IPS-20b (cell line): Measurements from ENCODE around the gene CTNNBL1.

Experiments
- H3K27ac ChIP-seq: one replicate; pipeline ENCODE4 v1.5.1; 2013; ENCODE audit warnings: low read length
- H3K27me3 ChIP-seq: 2 replicates; pipeline ENCODE4 v1.6.1; 2013; ENCODE audit warnings: mild to moderate bottlenecking, low read length, inconsistent platforms; ENCODE audit not compliant: insufficient read depth
- H3K36me3 ChIP-seq: 2 replicates; pipeline ENCODE4 v1.6.1; 2013; ENCODE audit warnings: low read depth, mild to moderate bottlenecking, inconsistent platforms, low read length, moderate library complexity; ENCODE audit not compliant: insufficient read depth
- H3K4me1 ChIP-seq: 2 replicates; pipeline ENCODE4 v1.6.1; 2013; ENCODE audit warnings: mild to moderate bottlenecking, control low read depth, inconsistent platforms, low read length, moderate library complexity; ENCODE audit not compliant: insufficient read depth
- H3K4me3 ChIP-seq: 2 replicates; pipeline ENCODE4 v1.5.1; 2013; ENCODE audit warnings: mild to moderate bottlenecking, low read length, inconsistent platforms
- H3K9ac ChIP-seq: 2 replicates; pipeline ENCODE4 v1.6.1; 2013; ENCODE audit warnings: low read depth, mild to moderate bottlenecking, inconsistent platforms, low read length, moderate library complexity
- H3K9me3 ChIP-seq: 2 replicates; pipeline ENCODE4 v1.6.1; 2013; ENCODE audit warnings: mild to moderate bottlenecking, low read depth, low read length, inconsistent platforms; ENCODE audit not compliant: insufficient read depth

Gene CTNNBL1

DNA sequence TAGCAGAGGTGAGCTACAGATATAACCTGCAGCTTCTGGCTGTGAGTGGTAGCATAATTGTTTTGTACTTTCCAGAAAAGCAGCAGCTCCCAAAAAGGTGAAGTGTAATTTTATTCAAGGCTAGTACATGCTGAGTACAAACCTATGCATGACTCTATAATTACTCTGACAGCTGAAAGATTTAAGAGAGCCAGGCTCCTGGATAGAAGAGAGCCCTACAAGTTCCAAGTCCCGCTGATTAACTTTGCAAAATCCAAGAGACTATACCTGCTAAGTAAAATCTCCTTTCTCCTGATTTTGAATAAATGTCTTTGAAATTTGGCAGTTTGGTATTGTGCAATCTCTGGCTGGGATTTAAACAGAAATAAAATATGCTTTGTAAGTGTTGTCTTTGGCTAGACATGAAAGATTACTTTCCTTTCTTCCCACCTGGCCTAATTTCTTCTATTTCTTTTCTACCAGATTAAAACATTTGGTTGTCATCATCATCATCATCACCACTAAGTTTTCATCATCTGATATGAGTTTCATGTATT is 79.5 kb downstream of the CTNNBL1 start:
- Histone ChIP-seq H3K27ac (no peak overlapping the region), H3K9ac (no peak overlapping the region), H3K9me3 (no peaks in the 10 kb centered on the region), H3K36me3 (0 out of 2 replicates have a peak, but pooled peaks cover under 1% of the 10 kb centered on the region), H3K4me3 (no peak overlapping the region), H3K27me3 (no peaks in the 10 kb centered on the region), H3K4me1 (no peaks in the 10 kb centered on the region)

DNA sequence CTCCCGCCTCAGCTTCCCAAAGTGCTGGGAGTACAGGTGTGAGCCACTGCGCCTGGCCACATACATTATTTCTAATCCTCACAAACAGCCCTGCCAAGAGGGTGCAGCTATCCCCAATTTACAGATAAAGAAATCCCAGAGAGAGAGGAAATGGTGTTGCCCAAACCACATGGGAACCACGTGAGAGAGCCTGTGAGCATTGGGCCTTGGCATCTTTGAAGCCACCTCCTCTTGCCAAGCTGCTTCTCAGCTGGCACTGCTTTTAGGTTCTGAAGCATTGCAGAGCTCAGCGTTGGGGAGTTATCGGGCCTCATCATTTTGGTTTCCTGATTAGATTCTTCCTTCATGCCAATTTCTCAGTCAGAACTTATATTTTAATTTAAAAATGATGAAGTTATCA is 80.3 kb downstream of the CTNNBL1 start:
- Histone ChIP-seq H3K4me3 (no peak overlapping the region), H3K36me3 (no peaks in the 10 kb centered on the region), H3K27me3 (no peaks in the 10 kb centered on the region), H3K9me3 (no peaks in the 10 kb centered on the region), H3K27ac (no peak overlapping the region), H3K4me1 (no peaks in the 10 kb centered on the region), H3K9ac (no peak overlapping the region)

DNA sequence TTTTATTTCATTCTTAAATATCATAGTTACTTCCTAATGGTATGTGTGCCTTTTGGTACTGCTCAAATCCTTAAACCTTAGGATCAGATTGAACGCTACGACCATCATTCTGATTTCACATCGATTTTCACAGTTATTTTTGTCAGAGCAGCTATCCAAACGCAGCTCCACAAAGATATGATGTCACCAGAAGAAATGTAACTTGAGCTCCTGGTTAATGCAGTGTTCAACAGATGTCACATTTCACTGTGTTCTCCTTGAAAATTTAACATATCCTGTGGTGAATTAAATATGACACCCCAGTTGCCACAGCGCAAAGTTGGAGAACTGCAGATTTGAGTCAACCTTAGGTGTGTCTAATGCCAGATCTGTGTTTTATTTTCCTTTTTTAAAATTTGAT is 81.4 kb downstream of the CTNNBL1 start:
- Histone ChIP-seq H3K27ac (no peak overlapping the region), H3K27me3 (no peaks in the 10 kb centered on the region), H3K36me3 (no peaks in the 10 kb centered on the region), H3K4me1 (no peaks in the 10 kb centered on the region), H3K9me3 (no peaks in the 10 kb centered on the region), H3K9ac (no peak overlapping the region), H3K4me3 (no peak overlapping the region)

DNA sequence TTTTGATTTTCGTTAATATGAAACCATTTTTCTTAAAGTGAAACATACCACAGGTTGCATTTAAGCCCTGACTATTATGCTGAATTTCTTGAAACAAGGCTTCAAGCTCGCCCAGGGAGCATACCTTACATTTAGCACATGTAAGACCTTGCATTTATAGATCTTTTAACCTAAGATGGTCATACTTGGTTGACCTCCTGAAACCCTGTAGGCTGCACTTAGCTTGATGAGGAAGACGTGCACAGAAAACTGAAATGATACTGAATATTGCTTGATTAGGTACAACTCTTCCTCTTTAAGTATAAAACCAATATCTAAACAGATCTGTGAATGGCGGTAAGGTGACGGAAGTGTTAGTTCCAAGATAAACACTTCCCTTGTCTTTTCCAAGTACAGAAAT is 82.2 kb downstream of the CTNNBL1 start:
- Histone ChIP-seq H3K4me3 (no peak overlapping the region), H3K27ac (no peak overlapping the region), H3K9ac (no peak overlapping the region), H3K27me3 (no peaks in the 10 kb centered on the region), H3K9me3 (no peaks in the 10 kb centered on the region), H3K36me3 (no peaks in the 10 kb centered on the region), H3K4me1 (no peaks in the 10 kb centered on the region)

DNA sequence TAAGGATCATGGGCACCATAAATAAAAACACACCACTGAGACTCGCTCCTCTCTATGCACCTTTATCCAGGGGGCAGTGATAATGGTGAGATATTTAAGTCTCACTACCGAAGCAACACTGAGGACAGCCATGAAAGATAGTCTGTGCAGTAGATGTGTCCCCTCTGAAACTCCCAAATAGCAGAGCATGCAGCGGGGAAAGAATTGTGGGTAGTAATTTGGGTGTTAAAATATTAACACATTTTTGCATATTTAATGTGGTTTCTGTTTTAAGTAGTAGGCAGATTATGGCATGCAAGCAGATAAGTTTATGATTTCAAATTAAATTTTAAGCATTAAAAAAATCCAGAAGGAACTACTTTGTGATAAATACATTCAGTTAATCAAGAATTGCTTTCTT is 82.7 kb downstream of the CTNNBL1 start:
- Histone ChIP-seq H3K4me3 (no peak overlapping the region), H3K27ac (no peak overlapping the region), H3K9ac (no peak overlapping the region), H3K27me3 (no peaks in the 10 kb centered on the region), H3K9me3 (no peaks in the 10 kb centered on the region), H3K36me3 (no peaks in the 10 kb centered on the region), H3K4me1 (no peaks in the 10 kb centered on the region)

DNA sequence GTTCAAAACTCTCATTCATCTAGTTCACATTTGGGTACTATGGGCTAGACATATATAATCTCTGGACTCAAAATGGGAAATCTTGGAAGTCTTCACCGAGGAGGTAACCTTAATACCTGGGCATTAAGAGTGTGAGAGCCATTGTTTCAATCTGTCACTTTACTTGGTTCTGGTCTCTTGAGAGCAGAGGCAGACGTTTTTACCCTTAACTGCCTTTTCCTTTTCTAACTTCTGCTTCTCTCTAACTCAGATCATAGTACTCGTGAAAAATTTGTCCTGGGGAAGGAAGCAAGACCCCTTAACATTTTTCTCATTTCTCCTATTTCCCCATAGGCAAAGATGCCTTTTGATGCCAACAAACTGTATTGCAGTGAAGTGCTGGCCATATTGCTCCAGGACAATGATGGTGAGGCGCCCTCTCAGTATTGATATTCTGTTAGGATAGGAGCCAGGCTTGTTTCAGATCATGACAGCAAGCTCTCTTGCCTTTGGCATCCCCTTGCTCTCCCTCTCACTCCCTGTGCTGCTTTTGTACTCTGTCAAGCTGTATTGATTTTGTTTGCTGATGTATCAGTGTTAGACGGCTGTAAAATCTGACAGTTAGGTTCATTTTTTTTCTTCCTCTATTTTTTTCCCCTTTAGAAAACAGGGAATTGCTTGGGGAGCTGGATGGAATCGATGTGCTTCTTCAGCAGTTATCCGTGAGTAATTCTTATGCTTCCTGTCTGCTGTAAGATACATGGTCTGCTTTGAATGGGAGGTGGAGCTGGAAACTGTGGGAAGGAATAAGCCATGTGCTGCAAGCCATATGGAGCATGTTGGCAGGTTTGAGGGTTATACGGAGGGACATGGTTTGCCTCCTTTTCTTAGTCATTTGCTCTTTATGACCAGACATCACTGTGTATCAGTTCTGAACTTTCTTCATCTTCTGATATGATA is 83.5 kb downstream of the CTNNBL1 start:
- H3K36me3 ChIP-seq: no peaks in the 10 kb centered on the region
- no peaks in the 10 kb centered on the region for H3K4me1 ChIP-seq
- H3K9ac ChIP-seq: no peak overlapping the region
- no peaks in the 10 kb centered on the region for H3K27me3 ChIP-seq
- H3K9me3 ChIP-seq: no peaks in the 10 kb centered on the region
- no peak overlapping the region for H3K27ac ChIP-seq
- H3K4me3 ChIP-seq: no peak overlapping the region

DNA sequence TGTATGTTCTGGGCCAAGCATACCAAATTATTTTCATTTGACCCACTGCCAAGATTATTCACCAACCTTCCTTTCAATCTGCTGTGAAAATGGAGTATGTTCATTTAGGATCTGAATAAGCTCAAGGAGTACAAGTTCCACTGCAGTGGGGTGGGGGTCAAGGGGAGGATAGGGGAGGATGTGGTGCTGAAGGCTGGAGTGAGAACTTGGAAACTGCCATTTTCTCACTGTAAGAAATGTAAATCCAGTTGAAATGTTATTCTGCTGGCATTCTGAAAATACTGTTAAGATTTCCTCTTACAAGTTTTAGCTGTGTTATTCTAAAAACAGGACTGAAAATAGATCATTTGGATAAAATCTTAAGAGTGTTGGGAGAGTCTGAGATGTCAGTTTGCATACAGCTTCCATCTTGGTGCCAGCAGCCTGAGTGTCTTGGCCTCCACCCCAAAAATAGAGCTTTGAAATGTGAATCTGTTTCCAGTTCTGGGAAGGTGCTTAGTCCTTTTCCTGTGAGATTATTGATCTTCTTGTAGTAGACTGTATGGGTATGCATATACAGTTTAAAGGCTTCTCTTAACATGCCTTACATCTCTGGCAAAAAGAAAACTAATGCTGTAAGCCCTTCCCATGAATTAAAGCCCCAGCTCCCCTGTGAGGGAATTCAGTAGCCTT is 84.3 kb downstream of the CTNNBL1 start:
- no peak overlapping the region for H3K9ac ChIP-seq
- H3K36me3 ChIP-seq: no peaks in the 10 kb centered on the region
- no peaks in the 10 kb centered on the region for H3K4me1 ChIP-seq
- no peak overlapping the region for H3K27ac ChIP-seq
- H3K27me3 ChIP-seq: no peaks in the 10 kb centered on the region
- H3K9me3 ChIP-seq: no peaks in the 10 kb centered on the region
- H3K4me3 ChIP-seq: no peak overlapping the region

DNA sequence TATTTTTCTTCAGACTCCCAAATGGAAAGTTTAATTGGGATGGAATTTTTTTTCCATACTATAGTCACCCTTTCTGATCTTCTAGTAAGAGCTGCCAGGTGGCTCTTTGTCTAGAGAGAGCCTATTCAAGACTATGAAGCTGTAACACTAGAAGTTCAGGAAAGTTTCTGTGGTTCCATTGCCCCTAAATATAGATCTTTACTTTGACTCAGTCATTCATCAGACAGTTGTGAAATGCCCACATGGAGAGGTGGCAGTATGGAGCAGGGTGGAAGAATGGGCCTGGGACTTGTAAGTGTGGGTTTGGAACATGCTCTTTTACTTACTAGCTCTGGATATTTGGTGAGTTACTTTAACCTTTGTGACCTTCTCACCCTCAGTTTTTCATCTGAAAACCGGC is 87.8 kb downstream of the CTNNBL1 start:
- no peak overlapping the region for H3K27ac ChIP-seq
- H3K9ac ChIP-seq: no peak overlapping the region
- H3K27me3 ChIP-seq: no peaks in the 10 kb centered on the region
- no peaks in the 10 kb centered on the region for H3K36me3 ChIP-seq
- H3K4me3 ChIP-seq: no peak overlapping the region
- H3K4me1 ChIP-seq: peaks cover 6% of the 10 kb centered on the region; the same call in 1 of the 2 replicates
- H3K9me3 ChIP-seq: no peaks in the 10 kb centered on the region

DNA sequence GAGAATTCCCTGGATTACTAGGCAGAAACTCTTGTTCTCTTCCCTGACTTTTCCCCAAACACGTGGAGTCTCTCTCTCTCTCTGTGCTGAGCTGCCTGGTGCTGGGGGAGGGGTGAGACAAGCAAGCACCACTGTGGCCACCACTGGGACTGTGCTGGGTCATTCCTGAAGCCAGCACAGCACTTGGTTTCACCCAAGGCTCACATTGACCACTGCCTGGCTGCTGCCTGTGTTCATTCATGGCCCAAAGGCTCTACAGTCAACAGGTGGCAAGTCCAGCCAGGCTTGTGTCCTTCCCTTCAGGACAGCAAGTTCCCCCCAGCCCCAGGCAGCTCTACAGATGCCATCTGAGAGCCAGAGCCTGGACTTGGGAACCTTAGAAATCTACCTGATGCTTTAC is 92.2 kb downstream of the CTNNBL1 start:
- no peak overlapping the region for H3K4me3 ChIP-seq
- no peak overlapping the region for H3K27ac ChIP-seq
- H3K4me1 ChIP-seq: peaks cover 6% of the 10 kb centered on the region; the same call in 1 of the 2 replicates
- H3K36me3 ChIP-seq: peaks cover 25% of the 10 kb centered on the region
- H3K9me3 ChIP-seq: peaks cover 5% of the 10 kb centered on the region; the same call in 1 of the 2 replicates
- no peaks in the 10 kb centered on the region for H3K27me3 ChIP-seq
- no peak overlapping the region for H3K9ac ChIP-seq

DNA sequence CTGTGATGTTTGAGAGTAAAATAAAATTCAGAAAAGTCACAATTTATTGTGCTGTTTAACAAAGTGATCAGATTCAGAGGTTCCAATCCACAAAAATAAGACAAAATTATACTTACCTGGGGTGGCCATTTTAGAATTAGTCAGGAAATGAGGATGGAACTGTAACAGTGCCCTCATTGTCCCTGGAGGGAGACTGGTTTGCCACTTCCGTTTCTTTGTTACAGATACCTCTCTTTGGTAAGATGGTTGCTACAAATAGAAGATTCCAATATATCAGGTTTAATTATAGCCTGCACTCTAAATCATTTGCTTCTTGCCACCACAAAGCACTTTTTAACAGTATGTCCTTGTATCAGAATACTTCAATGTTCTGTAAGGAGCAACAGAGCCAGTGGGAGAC is 95.6 kb downstream of the CTNNBL1 start:
- Histone ChIP-seq H3K4me3 (no peak overlapping the region), H3K27ac (no peak overlapping the region), H3K4me1 (peaks cover 6% of the 10 kb centered on the region; the same call in 1 of the 2 replicates), H3K36me3 (peaks cover 26% of the 10 kb centered on the region), H3K9me3 (peaks cover 14% of the 10 kb centered on the region; the same call in 1 of the 2 replicates), H3K27me3 (no peaks in the 10 kb centered on the region), H3K9ac (no peak overlapping the region)

DNA sequence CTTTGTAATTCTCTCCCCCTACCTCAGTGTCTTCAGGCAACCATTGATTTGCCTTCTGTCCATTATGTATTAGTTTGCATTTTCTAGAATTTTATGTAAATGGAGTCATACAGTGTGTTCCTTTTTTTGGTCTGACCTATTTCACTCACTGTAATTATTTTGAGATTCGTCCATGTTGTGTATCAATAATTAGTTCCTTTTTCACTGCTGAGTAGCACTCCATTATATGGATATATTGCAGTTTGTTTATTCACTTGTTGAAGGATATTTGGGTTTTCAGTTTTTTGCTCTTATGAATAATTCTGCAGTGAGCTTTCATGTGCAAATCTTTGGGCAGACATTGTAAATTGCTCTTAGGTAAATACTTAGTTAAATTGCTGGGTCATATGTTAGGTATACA is 97.1 kb downstream of the CTNNBL1 start:
- peaks cover 14% of the 10 kb centered on the region; the same call in 1 of the 2 replicates for H3K9me3 ChIP-seq
- no peak overlapping the region for H3K9ac ChIP-seq
- H3K4me1 ChIP-seq: peaks cover 2% of the 10 kb centered on the region; the same call in 1 of the 2 replicates
- H3K4me3 ChIP-seq: no peak overlapping the region
- H3K36me3 ChIP-seq: peaks cover 26% of the 10 kb centered on the region
- no peaks in the 10 kb centered on the region for H3K27me3 ChIP-seq
- H3K27ac ChIP-seq: no peak overlapping the region
